Measurements from ENCODE around the gene GGCT. TPM values are rescaled to one million over a fixed set of nuclear protein-coding genes. Genes with fewer than 3 reads are reported as not detected.
"Not testable (repeated sequence)": the region's sequence is repeated elsewhere in the genome, so short reads cannot be mapped to it uniquely, and the experiment has no call there.

The GGCT gene
- total and polyA plus RNA-seq, 2 donors (not counting 3 experiments of a cell fraction or from before 2014, with no cell fraction given), result 21.1 to 44.3 TPM

DNA sequence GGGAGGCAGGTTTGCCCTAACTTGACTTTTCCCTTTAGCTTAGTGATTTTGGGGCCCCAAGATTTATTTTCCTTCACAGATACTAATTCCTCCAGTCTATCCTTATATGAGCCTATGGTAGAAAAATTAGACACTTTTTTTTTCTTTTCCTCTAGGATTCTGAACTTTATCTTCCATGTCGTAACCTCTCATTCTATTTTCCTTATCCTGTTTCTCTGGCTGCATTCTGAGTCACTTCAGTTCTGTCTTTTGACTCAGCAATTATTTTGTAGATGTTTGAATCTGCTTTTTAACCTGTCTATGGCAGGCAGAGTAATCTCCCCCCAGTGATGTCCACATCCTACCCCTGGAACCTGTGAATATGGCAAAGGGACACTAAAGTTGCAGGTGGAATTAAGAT is 19.0 kb downstream of the GGCT start:
- H3K4me2 ChIP-seq (ENCODE audit: insufficient read depth, low read length), result no peak overlapping the region
- H3K9ac ChIP-seq (replicated peaks; ENCODE audit: extremely low read depth, insufficient read depth, low read length), result no peak overlapping the region
- H3K27ac ChIP-seq (ENCODE audit: insufficient read depth, low read depth, low read length), result no peak overlapping the region
- peak overlapping the region; percentile 18 for H2AFZ ChIP-seq (ENCODE audit: low read depth, low read length)
- H4K20me1 ChIP-seq (replicated peaks; ENCODE audit: control insufficient read depth, extremely low read depth, insufficient read depth, low read length), result no peaks in the 10 kb centered on the region
- dilution Hi-C loops (cut with MboI; ENCODE audit: extremely low pct_ligation_motif_present, low sequenced_read_pairs), result no loop called here
- DNase-seq (ENCODE audit: low read depth, low spot score), result no peak
- BruUV-seq (replicated peaks), result no TSS peak
- no peaks in the 10 kb centered on the region for H3K9me1 ChIP-seq (replicated peaks; ENCODE audit: control insufficient read depth, extremely low read depth, insufficient read depth, low read length)
- H3K79me2 ChIP-seq (ENCODE audit: control insufficient read depth, insufficient read depth, low read length), result no peaks in the 10 kb centered on the region
- no peaks in the 10 kb centered on the region for H3K4me1 ChIP-seq (ENCODE audit: control insufficient read depth, extremely low read depth, insufficient read depth, low read length)
- FAIRE-seq, result no peak
- no peak overlapping the region for H3K4me3 ChIP-seq (replicated peaks in 1 of 3; ENCODE audit: insufficient read depth in 1 of 3, low read depth in 1 of 3, low read length in 3 of 3)
- ChIA-PET POLR2A (no interaction called here), CTCF (interaction anchor here (1.3 kb wide), 1 partner anchor 15 kb away, joined by 5 read pairs; no protein-coding TSS in a partner anchor)
- no peaks in the 10 kb centered on the region for H3K27me3 ChIP-seq (ENCODE audit: control insufficient read depth in 2 of 2, insufficient read depth in 2 of 2, low read length in 2 of 2)
- peak; percentile 16 for TF ChIP-seq FOS (IDR thresholded peaks at IDR 0.05; ENCODE audit: borderline replicate concordance, insufficient read depth, low read length)
- TF ChIP-seq MYC (IDR thresholded peaks at IDR 0.05; ENCODE audit: low read depth, low read length), result no peak
- H3K36me3 ChIP-seq (ENCODE audit: control insufficient read depth in 2 of 2, extremely low read depth in 1 of 2, insufficient read depth in 2 of 2, low read length in 2 of 2), result no peaks in the 10 kb centered on the region
- no peaks in the 10 kb centered on the region for H3K9me3 ChIP-seq (replicated peaks; ENCODE audit: control insufficient read depth, insufficient read depth, low read length)
- intact Hi-C loops (cut with micrococcal nuclease), result no loop called here

DNA sequence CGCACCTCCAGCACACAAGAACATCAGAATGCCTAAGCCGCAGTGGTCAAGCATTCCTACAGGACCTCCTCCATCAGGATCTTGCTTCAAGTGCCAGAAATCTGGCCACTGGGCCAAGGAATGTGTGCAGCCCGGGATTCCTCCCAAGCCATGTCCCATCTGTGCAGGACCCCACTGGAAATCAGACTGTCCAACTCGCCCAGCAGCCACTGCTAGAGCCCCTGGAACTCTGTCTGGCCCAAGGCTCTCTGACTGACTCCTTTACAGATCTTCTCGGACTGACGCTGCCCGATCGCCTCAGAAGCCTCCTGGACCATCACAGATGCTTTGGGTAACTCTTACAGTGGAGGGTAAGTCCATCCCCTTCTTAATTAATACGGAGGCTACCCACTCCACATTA is 23.2 kb downstream of the GGCT start:
- H3K79me2 ChIP-seq (ENCODE audit: control insufficient read depth, insufficient read depth, low read length); H3K36me3 ChIP-seq (ENCODE audit: control insufficient read depth in 2 of 2, extremely low read depth in 1 of 2, insufficient read depth in 2 of 2, low read length in 2 of 2); DNase-seq (ENCODE audit: low read depth, low spot score); H3K9me3 ChIP-seq (replicated peaks; ENCODE audit: control insufficient read depth, insufficient read depth, low read length); FAIRE-seq; H3K9ac ChIP-seq (replicated peaks; ENCODE audit: extremely low read depth, insufficient read depth, low read length); BruUV-seq (replicated peaks); POLR2A ChIA-PET; H3K27ac ChIP-seq (ENCODE audit: insufficient read depth, low read depth, low read length); H4K20me1 ChIP-seq (replicated peaks; ENCODE audit: control insufficient read depth, extremely low read depth, insufficient read depth, low read length); H3K27me3 ChIP-seq (ENCODE audit: control insufficient read depth in 2 of 2, insufficient read depth in 2 of 2, low read length in 2 of 2); H3K4me3 ChIP-seq (replicated peaks in 1 of 3; ENCODE audit: insufficient read depth in 1 of 3, low read depth in 1 of 3, low read length in 3 of 3); intact Hi-C loops (cut with micrococcal nuclease); H3K9me1 ChIP-seq (replicated peaks; ENCODE audit: control insufficient read depth, extremely low read depth, insufficient read depth, low read length); H3K4me2 ChIP-seq (ENCODE audit: insufficient read depth, low read length); dilution Hi-C loops (cut with MboI; ENCODE audit: extremely low pct_ligation_motif_present, low sequenced_read_pairs); H2AFZ ChIP-seq (ENCODE audit: low read depth, low read length); CTCF ChIA-PET: not testable (repeated sequence)
- peaks cover 18% of the 10 kb centered on the region for H3K4me1 ChIP-seq (ENCODE audit: control insufficient read depth, extremely low read depth, insufficient read depth, low read length)
